Measurements from ENCODE around the gene SPO11.

GRCh38 chr20:57351042-57351783, 21.6 kb downstream of the SPO11 start, which contains the start of gene RAE1:
- TF ChIP-seq ZBTB7A (IDR thresholded peaks at IDR 0.05; ENCODE audit: low read depth) (no peak), YY1 (IDR thresholded peaks at IDR 0.05; ENCODE audit: low read depth) (peak; percentile 77), EGR1 (IDR thresholded peaks at IDR 0.05) (no peak), FOXM1 (IDR thresholded peaks at IDR 0.05; ENCODE audit: borderline replicate concordance, low read depth) (no peak), TAF1 (IDR thresholded peaks at IDR 0.05; ENCODE audit: low read depth) (peak; percentile 74), CEBPB (IDR thresholded peaks at IDR 0.05) (no peak), REST (IDR thresholded peaks at IDR 0.05; ENCODE audit: low read depth) (no peak), TCF12 (IDR thresholded peaks at IDR 0.05; ENCODE audit: low read depth) (no peak), CREB1 (IDR thresholded peaks at IDR 0.05; ENCODE audit: low read depth) (no peak)
- TF ChIP-seq, protein P1, sequence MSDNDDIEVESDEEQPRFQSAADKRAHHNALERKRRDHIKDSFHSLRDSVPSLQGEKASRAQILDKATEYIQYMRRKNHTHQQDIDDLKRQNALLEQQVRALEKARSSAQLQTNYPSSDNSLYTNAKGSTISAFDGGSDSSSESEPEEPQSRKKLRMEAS (IDR thresholded peaks at IDR 0.05): peak; percentile 89

Measured in Ishikawa (cell line).